Measurements from ENCODE around the gene FBF1. TPM values are rescaled to one million over a fixed set of nuclear protein-coding genes. Genes with fewer than 3 reads are reported as not detected.

Gene FBF1
- total RNA-seq, 4 donors from 2014 or later = 20.4 to 23.8 (median 22.4) TPM

GRCh38 chr17:75917141-75917916, 23.5 kb downstream of the FBF1 start:
- no peak for DNase-seq (ENCODE audit: low spot score in 2 of 2)
- WGBS, 2 donors = 89 to 95% methylated on average over 21 to 22 of the region's 23 CpGs
- H3K4me3 ChIP-seq (ENCODE audit: low read depth, poor library complexity, severe bottlenecking) = no peak overlapping the region
- TF ChIP-seq, protein P1, sequence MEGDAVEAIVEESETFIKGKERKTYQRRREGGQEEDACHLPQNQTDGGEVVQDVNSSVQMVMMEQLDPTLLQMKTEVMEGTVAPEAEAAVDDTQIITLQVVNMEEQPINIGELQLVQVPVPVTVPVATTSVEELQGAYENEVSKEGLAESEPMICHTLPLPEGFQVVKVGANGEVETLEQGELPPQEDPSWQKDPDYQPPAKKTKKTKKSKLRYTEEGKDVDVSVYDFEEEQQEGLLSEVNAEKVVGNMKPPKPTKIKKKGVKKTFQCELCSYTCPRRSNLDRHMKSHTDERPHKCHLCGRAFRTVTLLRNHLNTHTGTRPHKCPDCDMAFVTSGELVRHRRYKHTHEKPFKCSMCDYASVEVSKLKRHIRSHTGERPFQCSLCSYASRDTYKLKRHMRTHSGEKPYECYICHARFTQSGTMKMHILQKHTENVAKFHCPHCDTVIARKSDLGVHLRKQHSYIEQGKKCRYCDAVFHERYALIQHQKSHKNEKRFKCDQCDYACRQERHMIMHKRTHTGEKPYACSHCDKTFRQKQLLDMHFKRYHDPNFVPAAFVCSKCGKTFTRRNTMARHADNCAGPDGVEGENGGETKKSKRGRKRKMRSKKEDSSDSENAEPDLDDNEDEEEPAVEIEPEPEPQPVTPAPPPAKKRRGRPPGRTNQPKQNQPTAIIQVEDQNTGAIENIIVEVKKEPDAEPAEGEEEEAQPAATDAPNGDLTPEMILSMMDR (IDR thresholded peaks at IDR 0.05) = no peak
- no peak for TF ChIP-seq POLR2A (IDR thresholded peaks at IDR 0.05)
- intact Hi-C loops (cut with DNase I; ENCODE audit: low total_unique reads) = no loop called here

- TF ChIP-seq, protein P1 (IDR thresholded peaks at IDR 0.05) = no peak
- no peak for TF ChIP-seq POLR2A (IDR thresholded peaks at IDR 0.05)
- no peak for DNase-seq (ENCODE audit: low spot score in 2 of 2)
- 85 to 96% methylated on average over 7 to 8 of the region's 8 CpGs for WGBS, 2 donors
- intact Hi-C loops (cut with DNase I; ENCODE audit: low total_unique reads) = no loop called here
- no peak overlapping the region for H3K4me3 ChIP-seq (ENCODE audit: low read depth, poor library complexity, severe bottlenecking)
Measured at GRCh38 chr17:75915268-75915667, 25.6 kb downstream of the FBF1 start.

DNA sequence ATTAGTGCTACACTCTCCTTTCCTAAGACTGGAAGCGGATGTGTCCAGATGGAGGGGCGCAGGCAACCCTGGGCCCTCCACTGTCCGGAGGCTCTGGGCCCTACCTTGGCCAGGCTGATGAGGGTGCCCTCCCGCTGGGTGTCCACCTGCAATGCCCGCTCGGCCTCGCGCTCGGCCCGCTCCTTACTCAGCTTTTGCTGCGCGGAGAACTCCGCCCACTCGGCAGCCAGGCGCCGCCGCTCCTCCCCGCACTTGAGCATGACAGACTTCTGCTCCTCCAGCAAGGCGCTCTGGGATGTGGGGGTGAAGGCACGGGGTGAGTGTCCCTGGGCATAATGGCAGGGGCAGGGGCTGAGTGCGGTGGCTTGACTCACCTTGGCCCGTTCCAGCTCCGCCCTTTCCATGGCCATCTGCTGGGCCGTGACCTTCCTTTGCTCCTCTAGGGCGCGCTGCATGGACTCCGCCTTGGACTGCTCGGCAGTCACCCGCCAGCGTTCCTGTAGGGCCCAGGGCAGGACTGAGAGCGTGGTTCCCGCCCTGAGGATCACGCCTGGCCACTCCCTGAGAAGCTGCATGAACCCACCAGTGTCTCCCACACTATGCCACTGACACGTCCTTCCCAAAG, 26.1 kb downstream of the FBF1 start:
- intact Hi-C loops (cut with DNase I; ENCODE audit: low total_unique reads) = no loop called here
- 84 to 94% methylated on average over 34 of the region's 34 CpGs for WGBS, 2 donors
- TF ChIP-seq, protein P1 (IDR thresholded peaks at IDR 0.05) = no peak
- TF ChIP-seq POLR2A (IDR thresholded peaks at IDR 0.05) = no peak
- H3K4me3 ChIP-seq (ENCODE audit: low read depth, poor library complexity, severe bottlenecking) = no peak overlapping the region
- DNase-seq (ENCODE audit: low spot score in 2 of 2) = no peak

- no peak for TF ChIP-seq POLR2A (IDR thresholded peaks at IDR 0.05)
- TF ChIP-seq, protein P1 (IDR thresholded peaks at IDR 0.05) = no peak
- 90 to 96% methylated on average over 20 to 31 of the region's 32 CpGs for WGBS, 2 donors
- intact Hi-C loops (cut with DNase I; ENCODE audit: low total_unique reads) = no loop called here
- H3K4me3 ChIP-seq (ENCODE audit: low read depth, poor library complexity, severe bottlenecking) = no peak overlapping the region
- no peak for DNase-seq (ENCODE audit: low spot score in 2 of 2)
Measured at GRCh38 chr17:75913537-75914210, 27.2 kb downstream of the FBF1 start.

GRCh38 chr17:75910699-75911098, 30.1 kb downstream of the FBF1 start:
- TF ChIP-seq, protein P1 (IDR thresholded peaks at IDR 0.05) = no peak
- TF ChIP-seq POLR2A (IDR thresholded peaks at IDR 0.05) = no peak
- DNase-seq (ENCODE audit: low spot score in 2 of 2) = no peak
- no peak overlapping the region for H3K4me3 ChIP-seq (ENCODE audit: low read depth, poor library complexity, severe bottlenecking)
- intact Hi-C loops (cut with DNase I; ENCODE audit: low total_unique reads) = no loop called here
- 56 to 62% methylated on average over 6 of the region's 6 CpGs for WGBS, 2 donors
